Stimulated activated CD4-positive, alpha-beta T cell treated with anti-CD3 and anti-CD28 coated beads, Interleukin-15, amount 100 ng/mL, for 24 hours (primary cell): Measurements from ENCODE around the gene F9.
"Not testable (repeated sequence)": the region's sequence is repeated elsewhere in the genome, so short reads cannot be mapped to it uniquely, and the experiment has no call there.

Experiments used
- DNase-seq: peaks from one replicate; pipeline ENCODE4 v3.0.0-alpha.2; 2020

The F9 gene

DNA sequence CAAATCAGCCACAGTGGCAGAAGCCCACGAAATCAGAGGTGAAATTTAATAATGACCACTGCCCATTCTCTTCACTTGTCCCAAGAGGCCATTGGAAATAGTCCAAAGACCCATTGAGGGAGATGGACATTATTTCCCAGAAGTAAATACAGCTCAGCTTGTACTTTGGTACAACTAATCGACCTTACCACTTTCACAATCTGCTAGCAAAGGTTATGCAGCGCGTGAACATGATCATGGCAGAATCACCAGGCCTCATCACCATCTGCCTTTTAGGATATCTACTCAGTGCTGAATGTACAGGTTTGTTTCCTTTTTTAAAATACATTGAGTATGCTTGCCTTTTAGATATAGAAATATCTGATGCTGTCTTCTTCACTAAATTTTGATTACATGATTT lies at the start of gene F9:
F9 (plus strand) TSS at position 190 of the 400 bp plus-strand sequence; CDS start at position 216, 26 bp downstream.
- DNase-seq = no peak

DNA sequence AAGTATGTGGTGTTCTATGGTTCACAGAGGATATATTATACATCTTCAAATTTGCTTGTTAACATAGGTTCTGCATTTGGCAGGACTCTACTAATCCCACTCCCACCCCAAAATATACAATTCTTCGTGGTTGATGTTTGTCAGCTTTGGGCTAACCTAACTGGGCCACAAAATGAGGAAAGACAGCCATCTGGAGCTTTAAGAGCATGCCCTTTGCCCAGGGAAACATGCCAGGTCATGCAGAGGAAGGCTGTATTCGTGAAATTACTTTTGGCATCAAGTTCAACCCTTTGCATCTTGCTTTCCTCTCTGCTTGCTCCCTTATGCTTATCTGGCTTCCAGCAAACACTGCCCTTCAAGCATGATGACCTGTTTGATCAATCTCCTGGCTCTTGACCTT lies 46.8 kb upstream of the F9 start:
- DNase-seq = no peak

DNA sequence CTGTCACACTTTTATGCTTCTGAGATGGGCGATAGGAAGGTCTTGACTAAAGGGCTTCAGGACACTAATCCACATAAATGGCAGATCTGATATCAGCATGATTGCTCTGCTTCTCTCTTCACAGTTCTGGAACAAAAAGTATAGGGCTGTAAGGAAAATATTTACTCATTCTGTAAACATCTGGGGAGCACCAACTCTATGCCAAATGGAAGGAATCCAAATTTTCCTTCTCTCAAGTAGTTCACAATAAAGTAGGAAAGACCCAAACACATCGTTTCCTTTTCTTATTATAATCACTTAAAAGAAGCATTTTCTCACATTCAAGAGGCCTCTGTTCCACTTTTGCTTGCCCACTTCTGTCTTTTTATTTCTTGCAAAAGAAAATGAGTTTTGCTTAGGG lies 45.9 kb upstream of the F9 start:
- DNase-seq = no peak

DNA sequence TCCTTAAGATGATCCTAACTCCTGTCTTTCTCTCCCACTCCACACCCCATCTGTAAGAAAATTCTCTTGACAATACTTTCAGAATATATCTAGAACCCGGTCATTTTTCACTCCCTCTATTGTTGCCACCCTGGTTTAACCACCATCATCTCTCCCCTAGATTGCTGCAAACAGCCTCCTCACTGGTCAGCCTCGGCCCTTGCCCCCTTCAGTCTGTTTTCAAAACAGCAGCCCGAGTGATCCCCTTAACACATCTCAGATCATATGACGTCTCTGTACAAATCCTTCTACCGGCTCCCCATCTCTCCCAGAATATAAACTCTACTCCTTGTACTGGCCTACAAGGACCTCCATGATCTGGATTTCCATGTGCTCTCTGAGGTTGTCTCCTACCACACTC lies 35.2 kb upstream of the F9 start:
- DNase-seq = no peak

DNA sequence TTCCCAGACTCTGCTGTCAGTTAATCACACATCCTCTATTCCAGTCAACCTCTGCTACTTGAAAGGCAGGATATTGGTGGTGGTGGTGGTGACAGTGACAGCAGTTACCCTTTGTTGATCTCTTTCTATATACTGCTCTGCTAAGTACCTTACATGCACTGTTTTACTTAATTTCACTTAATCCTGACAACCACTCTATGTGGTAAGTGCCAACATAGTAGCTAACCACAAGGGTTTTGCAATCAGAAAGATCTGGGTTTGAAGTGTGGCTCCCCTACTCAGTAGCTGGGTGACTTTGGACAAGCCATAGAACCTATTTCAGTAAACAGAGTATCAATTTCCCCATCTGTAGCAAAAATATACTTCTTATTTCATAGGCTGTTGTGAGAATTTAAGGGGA lies 24.2 kb upstream of the F9 start:
- no peak for DNase-seq

DNA sequence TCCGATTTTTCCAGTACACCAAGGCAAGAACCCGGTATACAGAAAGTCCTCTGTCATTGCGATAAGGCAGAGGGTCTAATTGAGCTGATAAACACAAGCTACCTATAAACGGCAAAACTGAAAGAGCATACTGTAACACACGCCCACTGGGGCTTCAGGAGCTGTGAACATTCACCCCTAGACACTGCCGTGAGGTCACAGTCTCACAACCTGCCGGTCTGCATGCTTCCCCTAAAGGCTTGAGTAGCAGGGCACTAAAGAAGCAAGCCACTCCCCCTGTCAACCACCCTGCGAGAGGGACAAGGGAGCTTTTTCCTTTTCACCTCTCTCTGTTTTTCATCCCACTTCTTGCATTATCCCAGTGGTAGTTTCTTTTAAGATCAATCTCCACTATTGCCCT lies 22.4 kb upstream of the F9 start:
- no peak for DNase-seq

DNA sequence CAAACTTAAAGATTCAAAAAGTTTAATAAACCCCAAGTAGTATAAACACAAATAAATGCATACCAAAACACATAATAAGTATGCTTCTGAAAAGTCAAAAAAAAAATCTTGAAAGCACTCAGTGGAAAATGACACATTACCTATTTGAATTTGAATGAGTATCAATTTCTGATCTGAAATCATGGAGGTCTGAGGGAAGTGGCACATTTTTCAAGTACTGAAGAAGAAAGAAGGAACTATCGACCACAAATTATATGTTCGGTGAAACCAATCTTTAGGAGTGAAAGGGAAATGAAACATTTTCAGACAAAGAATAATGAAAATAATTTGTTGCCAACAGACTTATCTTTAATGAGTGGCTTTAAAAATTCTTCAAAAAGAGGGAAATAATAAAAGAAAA lies 12.1 kb upstream of the F9 start:
- DNase-seq = no peak

DNA sequence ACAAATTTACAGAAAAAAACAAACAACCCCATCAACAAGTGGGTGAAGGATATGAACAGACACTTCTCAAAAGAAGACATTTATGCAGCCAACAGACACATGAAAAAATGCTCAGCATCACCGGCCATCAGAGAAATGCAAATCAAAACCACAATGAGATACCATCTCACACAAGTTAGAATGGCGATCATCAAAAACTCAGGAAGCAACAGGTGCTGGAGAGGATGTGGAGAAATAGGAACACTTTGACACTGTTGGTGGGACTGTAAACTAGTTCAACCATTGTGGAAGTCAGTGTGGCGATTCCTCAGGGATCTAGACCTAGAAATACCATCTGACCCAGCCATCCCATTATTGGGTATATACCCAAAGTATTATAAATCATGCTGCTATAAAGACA lies 1.7 kb upstream of the F9 start:
- DNase-seq = not testable (repeated sequence)

DNA sequence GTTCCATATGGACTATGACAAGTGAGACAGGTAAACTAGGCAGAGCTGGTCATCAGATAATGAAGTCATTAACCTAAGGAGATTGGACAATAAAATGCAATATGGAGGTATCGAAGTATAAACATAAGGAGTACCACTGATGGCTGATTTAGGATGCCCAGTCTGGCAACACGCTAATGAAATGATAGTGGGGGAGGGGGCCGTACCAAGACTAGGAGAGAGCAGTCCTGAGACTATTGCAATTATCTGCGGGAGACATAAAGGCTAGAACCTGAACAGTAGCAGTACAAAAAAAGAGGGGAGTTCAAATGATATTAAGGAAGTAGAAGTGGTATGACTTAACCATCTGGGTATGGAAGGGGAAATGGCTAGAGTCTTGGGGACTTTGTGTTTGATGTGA lies 2.3 kb downstream of the F9 start:
- no peak for DNase-seq

DNA sequence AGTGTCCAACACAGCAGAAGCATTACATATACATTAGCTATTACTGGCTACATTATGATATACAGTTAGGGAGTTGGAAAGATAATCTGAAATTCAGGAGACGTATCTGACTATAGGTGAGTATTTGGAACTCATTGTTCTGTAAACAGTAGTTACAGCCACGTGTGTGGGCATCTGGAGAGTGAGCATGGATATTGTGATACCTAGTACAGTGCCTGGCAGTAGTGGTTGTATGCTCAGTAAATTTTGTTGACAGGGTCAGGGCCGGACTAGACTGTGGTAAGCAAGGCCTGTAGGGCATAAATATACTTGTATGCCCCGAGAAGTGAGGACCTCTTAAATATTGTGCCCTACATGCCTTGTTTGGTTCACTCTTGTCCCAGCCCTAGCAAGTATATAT lies 2.9 kb downstream of the F9 start:
- DNase-seq = no peak

DNA sequence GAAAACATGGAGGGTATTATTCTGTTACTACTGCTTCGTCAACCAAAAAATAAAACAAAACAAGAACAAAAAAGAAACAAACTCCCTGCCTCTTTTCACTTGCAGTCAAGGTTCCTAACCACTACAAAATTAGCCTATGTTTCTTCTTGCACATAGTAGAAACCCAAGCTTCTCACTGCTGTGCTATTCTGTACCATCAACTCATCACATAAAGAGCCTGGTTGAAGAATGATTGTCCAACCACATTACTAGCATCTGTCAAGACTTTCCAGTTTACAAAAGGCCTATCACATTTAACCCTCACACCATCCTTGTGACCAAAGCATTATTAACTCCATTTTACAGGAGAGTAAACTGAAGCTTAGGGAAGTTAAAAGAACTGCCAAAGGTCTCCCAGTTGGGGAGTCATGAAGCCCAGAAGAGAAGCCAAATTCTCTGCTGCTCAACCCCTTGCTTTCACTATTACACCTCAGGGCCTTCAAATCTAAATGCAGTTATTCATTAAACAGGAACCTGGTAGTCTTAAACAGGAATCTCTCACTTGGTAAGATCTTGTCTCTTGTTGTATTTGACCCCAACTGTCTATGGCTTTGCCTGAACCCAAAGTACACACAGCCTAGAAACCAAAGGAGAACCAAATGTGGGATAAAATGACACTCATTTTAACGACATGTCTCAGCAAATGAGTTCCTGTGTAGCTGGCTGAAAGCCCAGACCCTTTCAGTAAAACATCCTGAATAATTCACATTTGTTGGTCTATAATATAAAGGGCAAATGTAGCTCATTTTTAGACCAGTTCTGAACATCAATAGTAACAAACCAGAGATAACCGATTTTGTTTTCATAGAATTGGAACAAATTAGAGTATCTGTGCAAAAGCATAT lies 8.6 kb downstream of the F9 start:
- no peak for DNase-seq

DNA sequence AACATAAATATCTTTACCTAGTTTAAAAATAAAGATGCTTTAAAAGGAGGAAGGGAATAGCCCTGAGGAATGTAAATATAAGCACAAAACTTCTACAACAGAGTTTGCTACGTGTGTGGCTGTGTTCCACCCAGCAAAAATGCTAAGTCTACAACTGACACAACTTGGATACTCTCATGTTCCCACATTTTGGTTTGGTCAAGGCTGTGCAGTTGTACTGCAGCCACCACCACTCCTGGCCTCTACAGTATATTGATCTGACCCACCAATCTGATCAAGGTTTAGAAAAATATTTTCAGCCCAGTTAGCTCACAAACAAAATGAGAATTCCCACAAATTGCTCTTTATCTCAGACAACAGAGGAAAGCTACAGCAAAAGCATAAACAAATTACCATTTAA lies 12.1 kb downstream of the F9 start:
- no peak for DNase-seq

DNA sequence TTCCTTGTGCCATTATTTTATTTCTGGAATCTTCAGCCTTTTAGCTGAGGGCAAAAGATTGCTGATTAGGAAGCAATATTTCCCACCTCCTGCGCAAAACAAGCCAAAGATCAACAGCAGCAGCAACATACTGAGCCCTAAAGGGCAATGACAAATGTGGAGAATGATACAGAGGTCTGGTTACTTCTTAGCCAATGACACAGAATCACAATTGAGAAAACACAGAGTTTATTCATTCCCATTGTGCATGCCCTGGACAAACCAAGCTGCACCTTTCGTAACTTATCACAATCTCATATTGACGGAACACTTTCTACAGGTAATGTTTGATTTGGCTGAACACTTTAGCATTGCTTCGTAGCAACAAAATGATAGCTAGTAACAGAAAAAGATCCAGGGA lies 13.4 kb downstream of the F9 start:
- no peak for DNase-seq

DNA sequence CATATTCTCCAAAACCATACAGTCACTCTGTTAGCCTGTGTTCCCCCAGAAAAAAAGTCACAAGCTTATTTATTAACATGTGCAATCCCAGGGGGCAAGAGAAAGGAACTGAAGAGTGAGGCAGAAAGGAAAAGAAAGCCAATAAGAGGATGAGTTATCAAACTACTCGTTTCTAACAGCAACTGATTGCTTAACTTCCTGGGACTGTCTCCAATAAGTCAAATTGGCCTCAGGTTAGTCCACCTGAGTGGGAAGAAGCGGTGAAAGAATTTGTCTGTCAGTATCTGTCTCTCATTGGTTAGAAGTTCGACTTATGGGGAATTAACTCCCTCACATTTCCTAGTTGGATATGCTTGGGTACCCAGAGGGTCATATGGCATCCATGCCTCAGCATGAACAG lies 14.1 kb downstream of the F9 start:
- DNase-seq = no peak

DNA sequence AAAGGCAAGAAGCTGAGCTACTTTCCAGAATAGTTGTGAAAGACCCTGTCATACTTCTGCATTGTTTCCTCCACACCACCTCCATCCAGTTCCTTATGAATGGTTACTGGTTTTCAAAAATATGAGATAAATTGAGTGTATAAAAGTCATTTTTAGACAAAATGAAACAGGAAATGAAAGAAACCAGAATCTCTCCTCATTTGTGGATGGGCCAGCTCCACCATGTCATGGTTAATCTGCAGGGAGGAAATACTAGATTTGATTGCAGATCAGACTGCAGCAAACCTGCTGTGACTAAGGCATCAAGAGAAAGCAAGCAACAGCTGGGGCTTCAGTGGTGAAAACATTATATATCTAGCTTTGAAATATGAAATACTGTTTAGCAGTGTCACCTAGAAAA lies 23.8 kb downstream of the F9 start:
- no peak for DNase-seq

DNA sequence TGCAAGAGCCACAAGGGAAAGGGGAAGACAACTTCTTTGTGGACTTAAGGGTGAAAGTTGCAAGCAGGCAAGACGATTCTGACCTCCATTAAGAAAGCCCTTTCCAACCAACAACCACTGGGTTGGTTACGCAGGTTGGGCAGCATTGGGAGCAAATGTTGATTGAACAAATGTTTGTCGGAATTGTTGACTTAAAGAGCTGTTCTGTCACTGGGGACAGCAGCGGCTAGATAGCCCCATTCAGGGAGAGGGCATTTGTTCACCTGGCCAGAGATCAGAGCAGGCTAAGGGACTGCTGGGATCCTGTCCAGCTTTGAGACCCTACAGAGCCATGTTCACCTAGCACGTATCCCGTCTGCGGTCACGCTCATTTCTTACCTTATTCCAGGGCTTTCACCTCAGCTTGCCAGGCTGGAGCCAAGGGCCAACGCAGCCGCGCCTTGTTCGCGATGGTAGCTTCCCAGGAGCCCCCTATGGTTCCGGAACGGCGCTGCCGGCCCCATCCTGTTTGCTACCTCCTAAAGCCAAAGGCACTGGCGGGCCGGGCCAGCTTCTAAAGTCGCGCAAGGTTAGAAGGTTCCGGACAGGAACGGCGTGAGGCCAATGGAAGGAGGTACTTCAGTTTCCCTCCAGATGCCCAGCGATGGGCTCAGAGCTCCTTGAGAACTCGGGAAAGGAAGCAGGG lies 24.6 kb downstream of the F9 start:
- no peak for DNase-seq

DNA sequence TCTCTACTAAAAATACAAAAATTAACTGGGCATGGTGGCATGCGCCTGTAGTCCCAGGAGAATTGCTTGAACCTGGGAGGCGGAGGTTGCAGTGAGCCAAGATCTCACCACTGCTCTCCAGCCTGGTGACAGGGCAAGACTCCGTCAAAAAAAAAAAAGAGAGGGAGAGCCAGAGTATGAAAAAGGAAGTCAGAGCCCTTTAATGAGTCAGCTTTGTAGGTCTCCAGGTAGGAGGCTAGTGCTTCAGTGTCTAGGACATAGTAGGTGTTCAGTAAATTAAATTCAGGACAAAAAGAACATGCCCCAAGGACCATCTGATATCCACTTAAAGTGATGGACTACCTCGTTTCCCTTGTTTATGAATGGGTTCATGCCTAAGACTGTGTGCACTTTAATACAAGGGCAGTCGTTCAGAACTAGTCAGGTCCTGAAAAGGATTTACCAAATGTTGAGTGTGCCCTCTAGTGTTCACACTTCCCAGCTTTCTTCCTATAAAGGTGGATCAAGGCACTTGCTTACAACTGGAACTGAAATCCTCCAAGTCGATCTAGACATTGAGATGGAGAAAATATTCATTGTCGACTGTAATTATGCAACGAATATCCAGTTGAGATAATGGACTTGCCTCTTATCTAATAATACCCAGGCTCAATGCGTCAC lies 29.0 kb downstream of the F9 start:
- DNase-seq = no peak

DNA sequence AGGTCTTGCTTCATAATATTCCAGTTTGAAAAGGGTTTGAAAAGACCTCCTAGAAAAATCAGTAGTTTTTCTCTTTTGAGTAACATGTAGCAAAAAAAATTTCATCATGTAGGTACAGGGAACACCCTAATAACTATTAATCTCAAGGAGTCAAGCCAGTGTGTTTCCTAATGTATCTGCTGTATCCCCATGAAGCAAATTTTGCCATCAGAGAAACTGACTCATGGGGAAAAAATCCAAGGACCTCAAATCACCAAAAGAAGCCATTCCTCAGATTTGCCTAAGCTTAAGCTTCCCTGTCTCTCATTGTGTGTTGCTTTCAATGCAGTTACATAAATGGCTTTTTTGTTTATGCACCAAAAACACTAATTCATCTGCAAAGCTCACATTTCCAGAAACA lies 29.7 kb downstream of the F9 start:
- DNase-seq = no peak

DNA sequence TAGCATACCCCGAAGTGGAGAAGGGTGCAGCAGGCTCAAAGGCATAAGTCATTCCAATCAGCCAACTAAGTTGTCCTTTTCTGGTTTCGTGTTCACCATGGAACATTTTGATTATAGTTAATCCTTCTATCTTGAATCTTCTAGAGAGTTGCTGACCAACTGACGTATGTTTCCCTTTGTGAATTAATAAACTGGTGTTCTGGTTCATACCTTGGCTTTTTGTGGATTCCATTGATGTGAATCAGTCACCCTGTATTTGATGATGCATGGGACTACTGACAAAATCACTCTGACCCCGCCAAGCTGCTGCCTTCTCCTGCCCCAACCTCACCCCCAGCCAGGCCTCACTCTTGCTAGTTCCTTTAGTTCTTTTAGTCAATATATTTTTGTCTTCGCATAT lies 32.7 kb downstream of the F9 start:
- no peak for DNase-seq

DNA sequence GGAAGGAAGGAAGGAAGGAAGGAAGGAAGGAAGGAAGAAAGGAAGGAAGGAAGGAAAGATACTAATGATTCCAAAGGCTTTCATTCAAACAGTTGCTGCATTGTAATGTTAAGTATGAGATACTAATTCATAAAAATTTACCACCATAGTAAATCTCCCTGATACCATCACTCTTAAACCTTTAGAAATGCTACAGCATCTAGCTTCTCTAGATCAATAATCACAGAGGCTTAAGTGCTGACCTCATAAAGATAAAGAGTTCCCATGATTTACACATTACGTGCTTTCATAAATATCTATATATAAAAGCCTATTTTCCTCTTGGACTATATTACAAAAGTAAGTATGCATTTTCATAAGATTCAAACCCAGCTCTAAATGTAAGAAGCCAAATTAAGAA lies 36.4 kb downstream of the F9 start:
- no peak for DNase-seq

DNA sequence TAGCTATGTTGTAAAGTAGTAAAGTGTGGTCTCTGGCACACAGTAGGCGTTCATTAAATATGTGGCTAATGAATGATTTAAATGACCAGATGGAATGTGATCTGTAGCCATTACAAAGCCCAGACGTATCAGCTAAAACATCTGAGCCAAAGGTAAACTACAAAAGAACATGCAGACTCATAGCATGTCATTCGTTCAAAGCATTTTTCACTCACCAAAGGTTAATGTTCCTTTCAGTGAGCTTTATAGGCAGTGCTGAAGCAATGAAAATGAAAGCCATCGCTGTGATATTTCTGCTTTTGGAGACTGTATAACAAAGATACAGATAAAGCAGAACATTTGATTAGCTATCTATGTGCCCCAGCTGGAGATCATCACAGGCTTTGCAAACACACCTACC lies 50.5 kb downstream of the F9 start:
- no peak for DNase-seq

DNA sequence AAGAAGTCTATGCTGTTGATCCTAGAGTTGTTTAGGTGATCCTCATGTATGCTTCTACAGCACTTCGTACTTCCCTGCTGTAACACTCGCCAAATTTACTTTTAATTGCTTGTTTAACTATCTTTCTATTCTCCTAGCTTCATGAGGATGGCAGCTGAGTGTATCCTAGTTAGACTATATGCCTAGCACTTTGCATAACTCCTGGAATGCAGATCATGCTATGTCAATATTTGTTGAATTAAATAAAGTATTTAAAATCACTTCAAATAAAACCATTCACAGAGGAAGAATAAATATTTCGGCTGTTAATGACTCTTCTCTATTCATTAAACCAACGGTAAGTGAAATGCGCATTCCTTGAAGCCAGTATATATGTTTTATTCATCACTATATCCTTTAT lies 55.1 kb downstream of the F9 start:
- no peak for DNase-seq

DNA sequence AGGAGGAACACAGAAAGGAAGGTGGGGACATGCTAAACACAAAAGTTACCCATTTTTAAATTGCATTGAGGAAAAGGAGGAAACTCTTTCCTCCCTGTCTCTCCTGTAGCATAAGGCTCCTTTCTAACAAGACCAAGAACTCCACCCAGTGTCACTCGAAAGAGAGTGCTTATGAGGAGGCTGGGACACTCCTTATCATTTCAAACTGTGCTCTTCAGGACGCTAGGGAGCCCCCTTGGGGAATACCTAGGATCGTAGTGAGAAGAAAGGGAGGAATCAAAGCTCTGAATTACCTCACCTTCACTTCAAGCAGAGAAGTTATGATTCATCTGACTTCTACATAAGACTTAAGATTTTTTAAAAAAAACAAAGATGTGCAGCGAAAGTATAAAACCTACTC lies 65.5 kb downstream of the F9 start:
- no peak for DNase-seq

DNA sequence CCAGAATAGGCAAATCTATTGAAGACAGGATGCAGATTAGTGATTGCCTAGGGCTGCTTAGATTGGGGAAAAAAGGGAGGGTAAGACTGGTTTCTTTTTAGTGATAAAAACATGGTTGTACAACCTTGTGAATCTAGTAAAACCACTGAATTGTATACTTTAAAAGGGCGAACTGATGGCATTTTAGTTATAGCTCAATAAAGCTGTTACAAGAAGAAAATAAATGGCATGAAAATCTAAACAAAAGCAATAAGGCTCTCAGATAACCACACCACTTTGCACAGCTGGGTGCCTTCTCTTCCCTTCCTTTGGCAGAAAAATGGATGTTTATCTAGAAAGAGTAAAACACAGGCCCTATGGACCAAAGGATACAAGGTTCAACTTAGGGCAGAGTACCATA lies 69.6 kb downstream of the F9 start:
- DNase-seq = no peak
